Stimulated activated CD4-positive, alpha-beta T cell treated with anti-CD3 and anti-CD28 coated beads, Interleukin-2, amount 100 ng/mL, for 4 hours (primary cell): ENCODE data around the gene CCNJL.

Experiments
- DNase-seq: peaks from one replicate; pipeline ENCODE4 v3.0.0-alpha.2; 2020; ENCODE audit warnings: low read depth

The CCNJL gene

DNA sequence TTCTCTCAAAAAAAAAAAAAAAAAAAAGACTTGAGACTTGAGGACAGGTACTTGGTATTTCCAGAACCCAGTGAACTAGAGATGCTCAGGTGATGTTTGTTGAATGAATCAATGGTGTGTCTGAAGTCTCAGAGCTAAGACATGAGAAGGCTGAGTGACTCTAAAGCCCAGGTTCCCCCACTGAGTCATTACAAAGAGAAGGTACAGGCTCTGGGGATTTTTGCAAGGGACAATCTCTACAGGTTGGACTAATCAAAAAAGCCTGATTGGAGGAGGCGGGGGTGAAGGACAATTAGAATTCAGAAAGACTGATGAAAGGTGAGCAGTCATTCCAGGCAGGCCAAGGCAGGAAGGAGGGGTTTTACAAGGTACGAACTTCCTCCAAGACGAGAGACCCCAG, 91.3 kb downstream of the CCNJL start:
- DNase-seq: no peak

DNA sequence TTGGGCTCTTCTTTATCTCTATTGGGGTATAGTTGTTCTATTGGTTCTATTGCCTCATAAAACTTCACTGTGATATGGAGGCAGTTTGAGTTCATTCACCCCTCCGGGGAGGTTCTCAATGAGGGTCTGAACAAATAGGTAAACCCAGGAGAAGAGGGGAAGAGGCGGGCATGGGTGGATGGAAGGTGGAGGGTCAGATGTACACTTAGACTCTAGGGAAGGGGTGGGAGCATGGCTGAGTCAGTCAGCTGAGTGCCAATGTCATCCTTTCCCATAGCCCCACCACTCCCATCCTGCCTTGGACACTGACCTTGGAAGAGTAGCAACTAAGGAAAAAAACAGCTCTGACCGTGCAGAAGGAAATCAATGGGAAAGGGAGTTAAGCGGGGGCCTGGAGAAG, 93.0 kb downstream of the CCNJL start:
- DNase-seq: no peak

DNA sequence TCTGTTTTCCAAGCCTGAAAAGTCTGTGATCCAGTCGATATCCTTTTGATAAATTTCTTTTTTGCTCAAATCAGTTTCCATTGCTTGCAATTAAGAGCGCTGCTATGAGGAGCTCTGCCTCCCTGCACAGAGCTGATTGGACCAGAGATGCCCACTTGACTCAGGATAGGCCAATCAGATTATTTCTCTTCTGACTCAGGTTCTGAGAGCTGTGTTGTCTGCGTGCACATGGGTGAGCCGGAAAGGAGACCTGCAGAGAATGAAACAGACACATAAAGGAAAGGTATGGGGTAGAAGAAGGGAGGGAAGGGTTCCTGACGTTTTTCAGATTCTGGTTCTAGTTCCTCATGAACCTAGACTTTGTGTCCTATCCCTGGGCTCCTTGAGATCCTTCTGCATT, 98.8 kb downstream of the CCNJL start:
- DNase-seq: no peak

DNA sequence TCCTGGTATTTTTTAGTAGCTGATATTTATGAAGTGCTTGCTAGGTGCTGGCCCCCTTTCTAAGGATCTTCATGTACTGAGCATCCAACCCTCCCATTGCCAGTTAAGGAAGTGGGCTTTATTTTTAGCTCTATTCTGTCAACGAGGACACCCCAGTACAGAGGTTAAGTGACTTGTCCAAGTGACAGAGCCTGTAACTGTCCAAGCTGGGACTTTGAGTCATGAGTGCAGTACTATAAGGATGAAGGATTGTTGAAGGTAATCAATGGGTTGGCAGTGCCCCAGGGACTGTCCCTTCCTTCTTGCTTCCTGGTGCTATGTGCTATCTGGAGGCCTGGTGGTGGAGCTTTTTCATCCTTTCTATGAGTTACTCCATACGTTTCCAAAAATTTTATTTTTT, 101.0 kb downstream of the CCNJL start:
- no peak for DNase-seq

DNA sequence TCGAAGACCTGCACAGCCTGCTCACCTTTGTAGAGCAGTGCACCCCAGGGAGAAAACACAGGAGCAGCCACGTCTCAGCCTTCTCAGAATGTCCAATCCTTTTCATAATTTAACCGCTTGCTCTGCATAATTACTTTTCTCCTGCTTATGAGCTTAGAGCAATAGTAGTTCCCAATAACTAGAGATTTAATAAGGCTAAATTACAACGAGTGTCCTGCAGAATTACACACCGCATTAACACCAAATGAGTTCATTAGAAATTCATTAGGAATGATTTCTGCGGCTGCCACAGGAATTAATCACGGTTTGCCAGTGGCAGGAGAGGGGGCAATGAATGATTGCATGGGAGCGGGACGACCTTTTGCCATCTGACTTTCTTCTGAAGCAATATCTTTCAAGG, 101.8 kb downstream of the CCNJL start:
- DNase-seq: no peak

DNA sequence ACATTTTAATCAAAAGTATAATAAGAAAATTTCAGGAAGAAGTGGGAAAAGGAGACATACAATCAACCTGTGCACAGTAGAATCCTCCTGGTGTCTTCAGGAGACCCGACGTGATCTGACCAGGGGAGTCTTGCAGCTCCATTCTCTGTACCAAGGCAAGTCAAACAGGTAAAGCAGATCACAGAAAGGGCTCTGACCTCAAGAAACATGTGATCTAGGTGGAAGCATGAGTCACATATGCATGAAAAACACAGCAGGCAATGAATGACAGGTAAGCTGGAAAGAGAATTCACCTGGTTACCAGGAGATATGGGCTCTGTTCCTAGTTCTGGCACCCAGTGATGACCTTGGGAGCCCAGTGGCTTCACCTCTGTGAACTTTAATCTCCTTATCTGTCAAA, 102.4 kb downstream of the CCNJL start:
- no peak for DNase-seq

DNA sequence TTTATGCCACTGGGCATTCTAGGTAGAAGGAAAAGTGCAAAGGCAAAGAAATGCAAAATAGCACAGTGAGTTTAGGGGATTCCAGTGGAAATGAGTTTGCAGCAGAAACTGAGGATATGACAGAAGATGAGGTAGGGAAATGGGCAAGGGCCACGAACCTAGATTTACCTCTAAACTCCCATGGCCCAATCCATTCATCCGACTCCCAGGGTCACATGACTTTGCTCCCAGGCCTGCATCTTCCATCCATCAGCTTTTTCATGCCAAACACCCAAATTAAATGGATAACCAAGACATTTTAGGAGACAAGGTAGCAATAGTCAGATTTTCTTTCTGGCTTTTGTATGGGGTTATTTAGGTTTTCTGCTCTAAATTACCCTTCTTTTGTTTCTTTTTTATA, 105.3 kb downstream of the CCNJL start:
- no peak for DNase-seq
